ENCODE measurements around the gene MAPK8IP2. TPM values are rescaled to one million over a fixed set of nuclear protein-coding genes. Genes with fewer than 3 reads are reported as not detected.

The MAPK8IP2 gene
- total RNA-seq, 1 experiment from 2014 or later: 6.4 TPM

DNA sequence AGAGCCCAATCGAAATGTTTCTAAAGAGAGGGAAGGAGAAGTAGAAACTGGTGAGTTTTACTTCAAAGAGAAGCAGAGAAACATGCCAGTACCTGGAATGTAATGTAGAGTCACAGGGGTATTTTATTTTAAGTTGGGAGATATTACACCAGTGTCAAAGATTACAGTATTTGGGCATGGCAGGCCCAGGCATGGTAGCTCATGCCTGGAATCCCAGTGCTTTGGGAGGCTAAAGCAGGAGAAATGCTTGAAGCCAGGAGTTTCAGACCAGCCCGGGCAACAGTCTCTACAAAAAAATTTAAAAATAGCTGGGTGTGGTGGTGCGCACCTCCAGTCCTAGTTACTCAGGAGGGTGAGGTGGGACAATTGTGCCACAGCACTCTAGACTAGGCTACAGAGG, 40.6 kb upstream of the MAPK8IP2 start:
- Histone ChIP-seq H3K36me3 (ENCODE audit: control insufficient read depth in 1 of 2, insufficient read depth in 2 of 2, low read length in 2 of 2) (no peaks in the 10 kb centered on the region), H3K4me2 (ENCODE audit: low read length) (no peak overlapping the region), H3K9ac (ENCODE audit: low read length) (no peak overlapping the region), H4K20me1 (ENCODE audit: insufficient read depth) (no peaks in the 10 kb centered on the region), H3K79me2 (ENCODE audit: insufficient read depth, low read length) (no peaks in the 10 kb centered on the region), H3K4me3 (replicated peaks in 1 of 2; ENCODE audit: low read depth in 1 of 2, low read length in 2 of 2) (no peak overlapping the region), H3K27me3 (ENCODE audit: insufficient read depth, low read length) (no peaks in the 10 kb centered on the region), H2AFZ (ENCODE audit: low read depth, low read length, poor library complexity, severe bottlenecking) (no peak overlapping the region), H3K9me3 (ENCODE audit: control insufficient read depth in 1 of 2, insufficient read depth in 1 of 2, low read depth in 1 of 2, low read length in 2 of 2) (no peaks in the 10 kb centered on the region), H3K9me2 (ENCODE audit: insufficient read depth) (no peaks in the 10 kb centered on the region), H3K4me1 (ENCODE audit: control insufficient read depth in 1 of 2, insufficient read depth in 2 of 2, low read length in 2 of 2) (peaks cover 6 to 11% of the 10 kb centered on the region in 2 experiments; a peak in 2 of 4 replicates), H3K27ac (ENCODE audit: low read depth, low read length) (no peak overlapping the region)
- ATAC-seq (no peak), DNase-seq (ENCODE audit: low read depth, low spot score) (no peak)
- RAD21 ChIA-PET (ENCODE audit: low non-redundant PET in 1 of 2, low total read pairs in 2 of 2, uncharacterized antibody in 2 of 2, unreplicated experiment in 2 of 2): no interaction called here
- no TSS peak for BruUV-seq (replicated peaks)
- POLR2A ChIA-PET: no interaction called here
- intact Hi-C loops (cut with micrococcal nuclease): no loop called here
- TF ChIP-seq SIN3A (IDR thresholded peaks at IDR 0.05; ENCODE audit: low read depth): no peak
- TF ChIP-seq FOSL1 (IDR thresholded peaks at IDR 0.05; ENCODE audit: low read depth): no peak
- TF ChIP-seq, protein P1, sequence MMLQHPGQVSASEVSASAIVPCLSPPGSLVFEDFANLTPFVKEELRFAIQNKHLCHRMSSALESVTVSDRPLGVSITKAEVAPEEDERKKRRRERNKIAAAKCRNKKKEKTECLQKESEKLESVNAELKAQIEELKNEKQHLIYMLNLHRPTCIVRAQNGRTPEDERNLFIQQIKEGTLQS (IDR thresholded peaks at IDR 0.05): no peak
- no peak for TF ChIP-seq CTCF (IDR thresholded peaks at IDR 0.05 in 2 of 3, conservative IDR thresholded peaks at IDR 0.05 in 1 of 3; ENCODE audit: borderline replicate concordance in 1 of 3, insufficient read depth in 1 of 3, low read depth in 2 of 3, low read length in 2 of 3)
- no peak for TF ChIP-seq TCF7L2 (IDR thresholded peaks at IDR 0.05; ENCODE audit: borderline replicate concordance, extremely low read depth, insufficient read depth, insufficient read length)
- TF ChIP-seq POLR2A (IDR thresholded peaks at IDR 0.05; ENCODE audit: borderline replicate concordance, extremely low read depth, insufficient read depth, insufficient read length): no peak
- CTCF ChIA-PET: no interaction called here
